Lower lobe of right lung (tissue), 2 donors: ENCODE measurements around the gene GGCX. TPM values are rescaled to one million over a fixed set of nuclear protein-coding genes. Genes with fewer than 3 reads are reported as not detected.

Experiments
- ATAC-seq, 2 donors: fragments of 200-7000 bp; cut with Tn5 transposase; one replicate each; pipeline ENCODE4 v1.9.1; 2020 to 2022; ENCODE audit warnings: mild to moderate bottlenecking in 2 of 2, moderate library complexity in 2 of 2
- DNase-seq: peaks from one replicate; pipeline ENCODE4 v3.0.0-alpha.2; 2020
- H3K27ac ChIP-seq: fragments of 200-600 bp; one replicate; pipeline ENCODE4 v1.8.0; 2022
- H3K27me3 ChIP-seq: fragments of 200-600 bp; one replicate; pipeline ENCODE4 v1.8.0; 2022; ENCODE audit warnings: low read depth
- H3K36me3 ChIP-seq: fragments of 200-600 bp; one replicate; pipeline ENCODE4 v1.8.0; 2022; ENCODE audit warnings: mild to moderate bottlenecking
- H3K4me1 ChIP-seq: fragments of 200-600 bp; one replicate; pipeline ENCODE4 v1.8.0; 2022
- H3K4me3 ChIP-seq: fragments of 200-600 bp; one replicate; pipeline ENCODE4 v1.8.0; 2022; ENCODE audit warnings: mild to moderate bottlenecking
- H3K9me3 ChIP-seq: fragments of 200-600 bp; one replicate; pipeline ENCODE4 v1.8.0; 2022
- CTCF ChIP-seq: fragments of 200-600 bp; IDR thresholded peaks from one replicate; pipeline ENCODE4 v1.8.0; 2022; ENCODE audit warnings: antibody characterized with exemption, mild to moderate bottlenecking
- intact Hi-C: fragments of 100-400 bp; cut with DNase I; formaldehyde crosslinking; loops from one replicate; pipeline ENCODE4 v1.11.0; 2022
- long read RNA-seq: library from polyadenylated mRNA; unstranded; transcript quantifications from one replicate; pipeline ENCODE4 v2.0.0, GENCODE V29; 2021
- total RNA-seq: library from RNA; stranded (reverse); fragmentation: NEBNext Ultra II Directional; extraction: Animal tissue kit (Norgen Biotek cat#: 25700); gene quantifications from one replicate; pipeline ENCODE4 v1.2.1, GENCODE V29; 2021
- donor health status: DM: no; HTN: yes; CAD: no; lungs with severe emphysema.

The GGCX gene
- 62.2 TPM for total RNA-seq
- long read RNA-seq, full-length matches to known transcripts = 26 of 56 reads
- long read RNA-seq, partial matches to known transcripts = 20 of 56 reads
- long read RNA-seq, other reads (novel, unspliced or antisense) = 10 of 56 reads

GRCh38 chr2:85561280-85562212, at the start of gene GGCX:
TSS of gene GGCX (minus strand) at chr2:85561493. CDS start at chr2:85561428, 65 bp downstream.
- Histone ChIP-seq H3K27me3 (no peaks in the 10 kb centered on the region), H3K4me1 (peaks cover 34% of the 10 kb centered on the region), H3K36me3 (peaks cover 22% of the 10 kb centered on the region), H3K27ac (peak within 1 kb of the TSS; percentile 85), H3K4me3 (peak within 1 kb of the TSS; percentile 82), H3K9me3 (no peaks in the 10 kb centered on the region)
- TF ChIP-seq CTCF = peak; percentile 12
- peak; percentile 95 to 97 for ATAC-seq
- peak; percentile 98 for DNase-seq
- intact Hi-C loops = no loop called here

GRCh38 chr2:85607268-85608215, 46.2 kb upstream of the GGCX start:
- no peak for TF ChIP-seq CTCF
- DNase-seq (peak; percentile 70), ATAC-seq (peak; percentile 25 to 31)
- Histone ChIP-seq H3K4me1 (peaks cover 74% of the 10 kb centered on the region), H3K4me3 (no peak overlapping the region), H3K36me3 (peaks cover 29% of the 10 kb centered on the region), H3K27me3 (no peaks in the 10 kb centered on the region), H3K9me3 (no peaks in the 10 kb centered on the region), H3K27ac (peak overlapping the region; percentile 90)
- intact Hi-C loops = no loop called here

GRCh38 chr2:85606116-85606455, 44.8 kb upstream of the GGCX start:
- intact Hi-C loops = no loop called here
- Histone ChIP-seq H3K27ac (peak overlapping the region; percentile 90), H3K9me3 (no peaks in the 10 kb centered on the region), H3K4me3 (no peak overlapping the region), H3K36me3 (peaks cover 30% of the 10 kb centered on the region), H3K4me1 (peaks cover 75% of the 10 kb centered on the region), H3K27me3 (no peaks in the 10 kb centered on the region)
- no peak for ATAC-seq
- DNase-seq = no peak
- TF ChIP-seq CTCF = no peak

GRCh38 chr2:85605406-85606115, 44.3 kb upstream of the GGCX start:
- DNase-seq = no peak
- Histone ChIP-seq H3K4me1 (peaks cover 74% of the 10 kb centered on the region), H3K27me3 (no peaks in the 10 kb centered on the region), H3K36me3 (peaks cover 35% of the 10 kb centered on the region), H3K27ac (peak overlapping the region; percentile 90), H3K4me3 (peak overlapping the region; percentile 82), H3K9me3 (no peaks in the 10 kb centered on the region)
- TF ChIP-seq CTCF = no peak
- peak in 1 of 2 donors; percentile 13 for ATAC-seq
- intact Hi-C loops = no loop called here
